DLD1 (cell line): ENCODE results near the gene SCGB2B2.
"Not testable (repeated sequence)": the region's sequence is repeated elsewhere in the genome, so short reads cannot be mapped to it uniquely, and the experiment has no call there.

Experiments
- in situ Hi-C: cut with HindIII; loops from 2 replicates; pipeline ENCODE4 v1.10.0; 2017; ENCODE audit warnings: low sequenced_read_pairs

Gene SCGB2B2

DNA sequence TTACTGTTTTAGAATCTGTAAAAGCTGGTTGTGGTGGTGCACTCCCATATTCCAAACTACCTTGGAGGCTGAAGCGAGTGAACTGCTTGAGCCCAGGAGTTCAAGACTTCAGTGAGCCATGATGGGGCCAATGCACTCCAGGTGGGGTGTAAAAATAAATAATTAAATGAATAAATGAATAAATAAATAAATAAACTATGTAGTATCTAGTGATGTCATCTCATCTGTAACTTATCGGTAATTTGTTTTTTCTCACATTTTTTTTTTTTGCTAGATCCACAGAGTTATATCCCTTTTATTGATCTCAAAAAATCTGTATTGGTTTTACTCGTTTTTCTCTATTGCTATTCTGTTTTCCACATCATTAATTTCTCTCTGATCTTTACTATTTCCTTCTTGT, 5.0 kb downstream of the SCGB2B2 start:
- in situ Hi-C loops = no loop called here

DNA sequence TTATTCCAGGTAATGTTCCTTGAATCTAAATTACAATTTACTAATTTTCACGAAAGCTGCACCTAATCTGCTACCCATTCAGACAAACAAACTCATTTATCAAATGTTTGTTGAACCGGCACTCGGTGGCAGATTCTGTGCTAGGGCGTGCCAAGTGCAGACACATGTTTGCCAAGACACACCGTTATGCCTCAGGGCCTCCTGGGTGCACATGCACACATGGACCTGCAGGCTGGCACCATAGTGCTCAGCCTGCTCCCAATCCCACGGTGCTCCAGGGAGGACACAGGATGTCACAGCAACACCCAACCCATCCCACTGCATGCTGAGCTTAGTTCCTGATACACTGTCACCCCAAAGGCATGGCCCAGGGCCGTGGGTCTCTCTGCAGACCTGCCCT, 7.7 kb downstream of the SCGB2B2 start:
- in situ Hi-C loops = no loop called here

DNA sequence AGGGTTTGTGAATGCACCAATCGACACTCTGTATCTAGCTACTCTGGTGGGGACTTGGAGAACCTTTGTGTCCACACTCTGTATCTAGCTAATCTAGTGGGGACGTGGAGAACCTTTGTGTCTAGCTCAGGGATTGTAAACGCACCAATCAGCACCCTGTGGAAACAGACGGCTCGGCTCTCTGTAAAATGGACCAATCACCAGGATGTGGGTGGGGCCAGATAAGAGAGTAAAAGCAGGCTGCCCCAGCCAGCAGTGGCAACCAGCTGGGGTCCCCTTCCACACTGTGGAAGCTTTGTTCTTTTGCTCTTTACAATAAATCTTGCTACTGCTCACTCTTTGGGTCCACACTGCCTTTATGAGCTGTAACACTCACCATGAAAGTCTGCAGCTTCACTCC, 8.3 kb downstream of the SCGB2B2 start:
- in situ Hi-C loops = not testable (repeated sequence)

GRCh38 chr19:34668077-34668689, 8.8 kb downstream of the SCGB2B2 start:
- in situ Hi-C loops = not testable (repeated sequence)

- in situ Hi-C loops = no loop called here
These were observed 9.4 kb downstream of the SCGB2B2 start for GRCh38 chr19:34667349-34668076.

DNA sequence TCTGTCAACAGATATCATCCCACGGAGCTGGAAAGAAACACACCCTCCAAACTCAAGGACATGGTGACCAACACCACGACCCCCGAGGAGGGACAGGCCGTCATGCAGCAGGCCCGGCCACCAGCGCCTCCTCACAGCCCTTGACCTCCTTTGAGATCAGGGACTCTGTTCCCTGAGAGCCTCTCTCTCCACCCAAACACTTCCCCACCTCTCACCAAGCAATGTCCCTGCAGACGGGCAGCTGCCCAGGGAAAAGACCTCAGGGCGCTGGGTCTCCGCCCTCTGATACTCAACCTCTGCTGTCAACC, 10.0 kb downstream of the SCGB2B2 start:
- in situ Hi-C loops = no loop called here

GRCh38 chr19:34666200-34666957, 10.6 kb downstream of the SCGB2B2 start:
- in situ Hi-C loops = no loop called here

GRCh38 chr19:34665275-34665674, 11.7 kb downstream of the SCGB2B2 start:
- in situ Hi-C loops = not testable (repeated sequence)

- in situ Hi-C loops = no loop called here
These were observed 12.1 kb downstream of the SCGB2B2 start for GRCh38 chr19:34664870-34665269.

DNA sequence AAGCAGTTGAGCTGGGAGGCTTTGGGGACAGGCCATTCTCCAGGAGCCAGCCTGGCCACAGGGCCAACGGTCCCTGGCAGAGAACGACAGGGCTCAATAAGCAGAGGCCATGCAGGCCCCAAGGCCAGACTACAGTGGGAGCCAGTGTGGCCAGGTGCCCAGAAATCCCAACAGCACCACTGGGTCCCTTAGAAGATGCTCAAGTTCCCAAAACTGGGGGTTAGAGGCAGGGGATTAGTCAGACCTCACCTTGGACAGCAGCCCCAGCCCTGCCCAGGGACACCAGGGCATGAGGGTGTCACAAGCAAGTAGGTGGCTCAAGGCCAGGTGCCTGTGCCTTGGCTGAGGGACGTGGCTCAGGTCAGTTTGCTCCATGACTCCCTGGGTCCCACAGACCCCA, 12.8 kb downstream of the SCGB2B2 start:
- in situ Hi-C loops = no loop called here

DNA sequence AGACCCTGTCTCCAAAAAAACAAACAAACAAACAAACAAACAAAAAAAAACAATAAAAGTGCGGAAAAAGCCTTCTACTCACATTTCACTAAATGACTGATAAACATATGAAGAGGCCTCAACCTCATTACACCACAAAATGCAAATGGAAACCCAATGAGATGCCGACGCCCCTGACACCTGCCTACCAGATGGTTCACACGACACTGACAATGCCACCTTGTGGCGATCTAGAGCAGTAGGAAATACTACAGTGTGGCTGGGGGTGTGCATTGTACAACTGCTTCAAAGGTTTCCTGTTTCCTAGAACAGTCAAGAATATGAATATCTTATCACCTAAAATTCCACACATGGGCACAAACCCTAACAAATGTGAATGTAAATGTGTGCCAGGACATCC, 14.0 kb downstream of the SCGB2B2 start:
- in situ Hi-C loops = no loop called here

- in situ Hi-C loops = no loop called here
These were observed 15.6 kb downstream of the SCGB2B2 start for GRCh38 chr19:34661357-34661756.

- in situ Hi-C loops = no loop called here
These were observed 21.3 kb downstream of the SCGB2B2 start for GRCh38 chr19:34655651-34656050.

GRCh38 chr19:34654796-34655195, 22.2 kb downstream of the SCGB2B2 start:
- in situ Hi-C loops = no loop called here

DNA sequence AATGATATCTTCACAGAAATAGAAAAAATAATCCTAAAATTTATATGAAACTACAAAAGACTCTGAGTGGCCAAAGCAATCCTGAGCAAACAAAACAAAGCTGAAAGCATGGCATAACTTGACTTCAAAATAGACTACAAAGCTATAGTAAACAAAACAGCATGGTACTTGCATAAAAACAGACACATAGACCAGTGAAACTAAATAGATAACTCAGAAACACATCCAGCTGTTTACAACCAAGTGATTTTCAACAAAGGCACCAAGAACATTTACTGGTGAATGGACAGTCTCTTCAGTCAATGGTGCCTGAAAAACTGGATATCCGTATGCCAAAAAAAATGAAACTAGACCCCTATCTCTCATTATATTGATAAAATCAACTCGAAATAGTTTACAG, 25.2 kb downstream of the SCGB2B2 start:
- in situ Hi-C loops = no loop called here

- in situ Hi-C loops = no loop called here
These were observed 26.9 kb downstream of the SCGB2B2 start for GRCh38 chr19:34649886-34650543.

DNA sequence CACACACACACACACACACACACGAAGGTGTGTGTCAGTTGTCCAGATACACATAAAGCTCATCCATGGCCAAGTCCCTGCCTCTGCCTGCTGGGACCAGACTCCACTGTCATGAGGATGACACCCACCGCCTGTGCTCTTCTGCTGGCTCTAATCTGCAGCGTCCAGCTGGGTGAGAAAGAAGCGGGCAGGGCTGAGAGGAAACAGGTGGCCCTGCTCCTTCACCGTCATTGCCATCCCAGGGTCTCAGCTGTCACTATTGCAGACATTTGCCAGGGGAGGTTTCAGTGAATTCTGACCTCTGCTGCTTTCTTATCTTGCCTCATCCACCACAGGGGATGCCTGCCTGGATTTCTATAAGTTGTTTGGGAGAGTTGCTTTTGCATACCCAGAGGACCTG, 31.4 kb downstream of the SCGB2B2 start:
- in situ Hi-C loops = no loop called here

GRCh38 chr19:34644991-34645461, 31.9 kb downstream of the SCGB2B2 start:
- in situ Hi-C loops = no loop called here

- in situ Hi-C loops = no loop called here
These were observed 34.7 kb downstream of the SCGB2B2 start for GRCh38 chr19:34642241-34642640.

DNA sequence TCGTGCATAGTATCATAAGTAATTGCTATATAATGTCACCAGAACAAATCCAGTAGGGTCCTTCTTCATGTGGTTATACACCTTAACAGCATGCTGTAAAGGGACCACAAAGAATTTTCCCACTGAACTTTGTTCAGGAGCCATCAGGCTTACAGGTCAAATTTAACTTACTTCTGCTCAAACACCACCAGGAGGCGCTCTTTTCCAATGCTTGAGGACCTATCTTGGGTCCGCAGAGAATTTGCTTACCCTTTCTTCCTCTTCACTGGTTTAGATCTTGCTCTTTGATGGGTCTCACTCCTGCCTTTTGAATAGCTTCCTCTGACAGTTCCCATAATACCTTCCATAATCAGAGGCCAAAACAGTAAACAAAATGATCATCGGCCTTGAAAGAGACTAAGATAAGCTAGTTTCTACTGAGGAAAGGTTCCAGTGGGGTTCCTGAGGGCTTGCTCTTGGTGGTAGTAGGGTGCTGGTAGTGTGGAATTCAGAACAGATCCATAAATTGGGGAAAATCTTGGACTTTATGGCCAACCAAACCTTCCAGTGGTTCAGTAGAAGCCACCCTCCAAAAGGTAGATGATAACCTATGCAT, 37.4 kb downstream of the SCGB2B2 start:
- in situ Hi-C loops = no loop called here

GRCh38 chr19:34633802-34634201, 43.2 kb downstream of the SCGB2B2 start:
- in situ Hi-C loops = no loop called here
